ENCODE results near the gene DOCK10.

GRCh38 chr2:225074919-225075681 is 32.8 kb upstream of the DOCK10 start:
- TF ChIP-seq POLR2A (IDR thresholded peaks at IDR 0.05): no peak
- no peak for TF ChIP-seq CTCF (IDR thresholded peaks at IDR 0.05)

Data from vagina (tissue), 2 donors.